C4-2B (cell line): ENCODE data around the gene KAZN.

Source experiments
- H3K27ac ChIP-seq: fragments of 450-650 bp; 2 replicates; pipeline ENCODE4 v1.5.1; 2017
- CTCF ChIP-seq: fragments of 450-650 bp; conservative IDR thresholded peaks from 2 replicates; pipeline ENCODE4 v1.5.1; 2017; ENCODE audit warnings: mild to moderate bottlenecking
- ZFX ChIP-seq: fragments of 450-650 bp; IDR thresholded peaks from 2 replicates; pipeline ENCODE4 v1.6.1; 2017

The KAZN gene

GRCh38 chr1:14604414-14604813 lies 5.9 kb downstream of the KAZN start:
- no peak overlapping the region for H3K27ac ChIP-seq
- TF ChIP-seq ZFX: no peak
- TF ChIP-seq CTCF: no peak

- TF ChIP-seq CTCF (no peak), ZFX (no peak)
- no peak overlapping the region for H3K27ac ChIP-seq
Observed at GRCh38 chr1:14605945-14606344, 7.5 kb downstream of the KAZN start.

- no peak overlapping the region for H3K27ac ChIP-seq
- TF ChIP-seq ZFX: no peak
- TF ChIP-seq CTCF: peak; percentile 51
Observed at GRCh38 chr1:14606632-14607031, 8.1 kb downstream of the KAZN start.

- TF ChIP-seq ZFX (no peak), CTCF (no peak)
- no peak overlapping the region for H3K27ac ChIP-seq
Observed at GRCh38 chr1:14607295-14607694, 8.8 kb downstream of the KAZN start.

- H3K27ac ChIP-seq: no peak overlapping the region
- TF ChIP-seq ZFX (no peak), CTCF (peak; percentile 52)
Observed at GRCh38 chr1:14608308-14608707, 9.8 kb downstream of the KAZN start.

- no peak overlapping the region for H3K27ac ChIP-seq
- TF ChIP-seq CTCF (no peak), ZFX (no peak)
Observed at GRCh38 chr1:14610761-14611160, 12.3 kb downstream of the KAZN start.

- TF ChIP-seq CTCF: no peak
- TF ChIP-seq ZFX: no peak
- H3K27ac ChIP-seq: no peak overlapping the region
Observed at GRCh38 chr1:14611792-14612191, 13.3 kb downstream of the KAZN start.
